ENCODE data around the gene CBS. TPM values are rescaled to one million over a fixed set of nuclear protein-coding genes. Genes with fewer than 3 reads are reported as not detected.
"Not testable (repeated sequence)": the region's sequence is repeated elsewhere in the genome, so short reads cannot be mapped to it uniquely, and the experiment has no call there.

CBS gene
- total RNA-seq (10 to 100 TPM in 3 of 4 donors, 1 to 10 TPM in 1; 4.8 to 13.3 (median 10.7) TPM), polyA plus RNA-seq (9.0 TPM)
- long read RNA-seq, donor 1, transcript CBS-204 (17 exons, 2,605 nt) = major isoform, 16 of 26 reads
- long read RNA-seq, donor 1, partial matches to known transcripts = 4 of 26 reads
- long read RNA-seq, donor 1, other reads (novel, unspliced or antisense) = 3 of 26 reads
- long read RNA-seq, donor 2, transcript CBS-204 (17 exons, 2,605 nt) = major isoform, 14 of 22 reads
- long read RNA-seq, donor 2, partial matches to known transcripts = 1 of 22 reads
- long read RNA-seq, donor 2, other reads (novel, unspliced or antisense) = 2 of 22 reads
- long read RNA-seq, donor 3, transcript CBS-204 (17 exons, 2,605 nt) = major isoform, 29 of 54 reads
- long read RNA-seq, donor 3, partial matches to known transcripts = 3 of 54 reads
- long read RNA-seq, donor 3, other reads (novel, unspliced or antisense) = 18 of 54 reads
- long read RNA-seq, donor 4, transcript CBS-204 (17 exons, 2,605 nt) = major isoform, 11 of 27 reads
- long read RNA-seq, donor 4, partial matches to known transcripts = 6 of 27 reads
- long read RNA-seq, donor 4, other reads (novel, unspliced or antisense) = 8 of 27 reads

GRCh38 chr21:43075170-43076022, at the start of gene CBS:
Gene CBS (minus strand): TSS chr21:43075835. CDS start chr21:43072193, 3,642 bp downstream.
- intact Hi-C loops (cut with DNase I); DNase-seq; H3K4me1 ChIP-seq (ENCODE audit: control insufficient read depth, insufficient read depth, low read length); H3K4me3 ChIP-seq (ENCODE audit: low read length); H3K27me3 ChIP-seq (ENCODE audit: control insufficient read depth, insufficient read depth); H3K27ac ChIP-seq (ENCODE audit: low read length); H3K9me3 ChIP-seq (ENCODE audit: control insufficient read depth, low read length): not testable (repeated sequence)
- peak; percentile 64 to 66 for ATAC-seq
- WGBS = no CpG with 5 or more reads among the region's 84 CpGs

- DNase-seq; intact Hi-C loops (cut with DNase I); H3K27me3 ChIP-seq (ENCODE audit: control insufficient read depth, insufficient read depth); ATAC-seq; H3K4me3 ChIP-seq (ENCODE audit: low read length); H3K9me3 ChIP-seq (ENCODE audit: control insufficient read depth, low read length); H3K27ac ChIP-seq (ENCODE audit: low read length); H3K4me1 ChIP-seq (ENCODE audit: control insufficient read depth, insufficient read depth, low read length): not testable (repeated sequence)
- no CpG with 5 or more reads among the region's 4 CpGs for WGBS
Measured at GRCh38 chr21:43115956-43116355, 40.3 kb upstream of the CBS start.

- H3K9me3 ChIP-seq (ENCODE audit: control insufficient read depth, low read length); H3K27me3 ChIP-seq (ENCODE audit: control insufficient read depth, insufficient read depth); H3K27ac ChIP-seq (ENCODE audit: low read length); H3K4me1 ChIP-seq (ENCODE audit: control insufficient read depth, insufficient read depth, low read length); DNase-seq; ATAC-seq; intact Hi-C loops (cut with DNase I); H3K4me3 ChIP-seq (ENCODE audit: low read length): not testable (repeated sequence)
- 85% methylated on average over 5 of the region's 6 CpGs for WGBS
Measured at GRCh38 chr21:43114483-43114882, 38.8 kb upstream of the CBS start.

- intact Hi-C loops (cut with DNase I); H3K4me1 ChIP-seq (ENCODE audit: control insufficient read depth, insufficient read depth, low read length); H3K4me3 ChIP-seq (ENCODE audit: low read length); DNase-seq; H3K9me3 ChIP-seq (ENCODE audit: control insufficient read depth, low read length); ATAC-seq; H3K27ac ChIP-seq (ENCODE audit: low read length); H3K27me3 ChIP-seq (ENCODE audit: control insufficient read depth, insufficient read depth): not testable (repeated sequence)
- WGBS = no CpG with 5 or more reads among the region's 7 CpGs
Measured at GRCh38 chr21:43109006-43109405, 33.4 kb upstream of the CBS start.

GRCh38 chr21:43108177-43108576, 32.5 kb upstream of the CBS start:
- not testable (repeated sequence) for H3K27me3 ChIP-seq (ENCODE audit: control insufficient read depth, insufficient read depth)
- ATAC-seq = peak; percentile 27 to 58

GRCh38 chr21:43107794-43108137, 32.1 kb upstream of the CBS start:
- H3K27me3 ChIP-seq (ENCODE audit: control insufficient read depth, insufficient read depth); intact Hi-C loops (cut with DNase I); H3K4me3 ChIP-seq (ENCODE audit: low read length); ATAC-seq; H3K9me3 ChIP-seq (ENCODE audit: control insufficient read depth, low read length); DNase-seq; H3K27ac ChIP-seq (ENCODE audit: low read length); H3K4me1 ChIP-seq (ENCODE audit: control insufficient read depth, insufficient read depth, low read length): not testable (repeated sequence)
- WGBS = no CpG with 5 or more reads among the region's 17 CpGs

More at GRCh38 chr21:43108177-43108576, 32.5 kb upstream of the CBS start:
- H3K27ac ChIP-seq (ENCODE audit: low read length); DNase-seq; H3K4me1 ChIP-seq (ENCODE audit: control insufficient read depth, insufficient read depth, low read length); H3K9me3 ChIP-seq (ENCODE audit: control insufficient read depth, low read length); H3K4me3 ChIP-seq (ENCODE audit: low read length); intact Hi-C loops (cut with DNase I): not testable (repeated sequence)
- no CpG with 5 or more reads among the region's 17 CpGs for WGBS

- peak; percentile 99 for ATAC-seq
- 0% methylated on average over 30 of the region's 107 CpGs for WGBS
- peak within 1 kb of the TSS; percentile 62 for H3K4me3 ChIP-seq (ENCODE audit: low read length)
- H3K4me1 ChIP-seq (ENCODE audit: control insufficient read depth, insufficient read depth, low read length); H3K27ac ChIP-seq (ENCODE audit: low read length); intact Hi-C loops (cut with DNase I); H3K9me3 ChIP-seq (ENCODE audit: control insufficient read depth, low read length); H3K27me3 ChIP-seq (ENCODE audit: control insufficient read depth, insufficient read depth): not testable (repeated sequence)
- DNase-seq = peak in 1 of 3 donors; percentile 90
Measured at GRCh38 chr21:43106965-43107793, 31.5 kb upstream of the CBS start, which contains the start of gene U2AF1. Gene U2AF1 (minus strand): TSS chr21:43107570. CDS start chr21:43107494, 76 bp downstream.

- ATAC-seq = not testable (repeated sequence)
- WGBS = 56% methylated on average over 2 of the region's 5 CpGs
Measured at GRCh38 chr21:43104642-43105041, 29.0 kb upstream of the CBS start.

GRCh38 chr21:43102281-43102680, 26.6 kb upstream of the CBS start:
- intact Hi-C loops (cut with DNase I); H3K4me3 ChIP-seq (ENCODE audit: low read length); H3K27me3 ChIP-seq (ENCODE audit: control insufficient read depth, insufficient read depth); H3K27ac ChIP-seq (ENCODE audit: low read length); H3K4me1 ChIP-seq (ENCODE audit: control insufficient read depth, insufficient read depth, low read length); H3K9me3 ChIP-seq (ENCODE audit: control insufficient read depth, low read length); DNase-seq; ATAC-seq: not testable (repeated sequence)
- no CpG with 5 or more reads among the region's 4 CpGs for WGBS

More at GRCh38 chr21:43104642-43105041, 29.0 kb upstream of the CBS start:
- intact Hi-C loops (cut with DNase I); DNase-seq; H3K27ac ChIP-seq (ENCODE audit: low read length); H3K4me1 ChIP-seq (ENCODE audit: control insufficient read depth, insufficient read depth, low read length); H3K9me3 ChIP-seq (ENCODE audit: control insufficient read depth, low read length); H3K27me3 ChIP-seq (ENCODE audit: control insufficient read depth, insufficient read depth); H3K4me3 ChIP-seq (ENCODE audit: low read length): not testable (repeated sequence)

- H3K9me3 ChIP-seq (ENCODE audit: control insufficient read depth, low read length); H3K27me3 ChIP-seq (ENCODE audit: control insufficient read depth, insufficient read depth); H3K4me1 ChIP-seq (ENCODE audit: control insufficient read depth, insufficient read depth, low read length); DNase-seq; intact Hi-C loops (cut with DNase I); H3K27ac ChIP-seq (ENCODE audit: low read length); ATAC-seq; H3K4me3 ChIP-seq (ENCODE audit: low read length): not testable (repeated sequence)
- WGBS = no CpG with 5 or more reads among the region's 5 CpGs
Measured at GRCh38 chr21:43101676-43102075, 26.0 kb upstream of the CBS start.

Data from right cardiac atrium (tissue), 5 donors.